IMR-90 (cell line): ENCODE measurements around the gene LEF1. TPM values are rescaled to one million over a fixed set of nuclear protein-coding genes. Genes with fewer than 3 reads are reported as not detected.
A peak's percentile ranks its signal among the peaks of the same experiment; 100 is the strongest.

Source experiments
- ATAC-seq: fragments of 200-7000 bp; cut with Tn5 transposase; 2 replicates; pipeline ENCODE4 v1.9.1; 2020; ENCODE audit warnings: low read depth, mild to moderate bottlenecking, moderate library complexity
- BruUV-seq: library from RNA; stranded (reverse); fragments of 400-500 nt; replicated peaks from 2 replicates; lab custom pipeline; 2021; lab: Mats Ljungman, UMichigan
- CTCF ChIA-PET: fragments of 300-600 bp; formaldehyde crosslinking; extraction: SDS; loops from one replicate; lab custom pipeline; 2021; ENCODE audit warnings: antibody characterized with exemption; lab: Yijun Ruan, JAX
- POLR2A ChIA-PET: fragments of 300-600 bp; sonication (Branson Sonifier 250); formaldehyde crosslinking; loops from one replicate; lab custom pipeline; 2022; ENCODE audit warnings: antibody characterized with exemption; ENCODE audit not compliant: unreplicated experiment; lab: Charles Lee
- DNase-seq: peaks from one replicate; pipeline ENCODE4 v3.0.0; 2013
- H2AFZ ChIP-seq: replicated peaks from 2 replicates; pipeline ENCODE3; 2013; ENCODE audit warnings: low read length, mild to moderate bottlenecking; ENCODE audit not compliant: poor library complexity
- H2AK5ac ChIP-seq: 2 replicates; pipeline ENCODE4 v1.6.1; 2013; ENCODE audit warnings: low read depth, low read length, inconsistent platforms
- H2AK9ac ChIP-seq: replicated peaks from 2 replicates; pipeline ENCODE3; 2013; ENCODE audit warnings: mild to moderate bottlenecking, low read depth, low read length, moderate library complexity; ENCODE audit not compliant: poor library complexity
- H2BK120ac ChIP-seq: 2 replicates; pipeline ENCODE4 v1.6.1; 2013; ENCODE audit warnings: low read depth, low read length, inconsistent platforms
- H2BK15ac ChIP-seq: 3 replicates; pipeline ENCODE4 v1.6.1; 2013; ENCODE audit warnings: low read depth, low read length, inconsistent platforms
- H2BK20ac ChIP-seq: 2 replicates; pipeline ENCODE4 v1.6.1; 2013; ENCODE audit warnings: low read depth, mild to moderate bottlenecking, inconsistent platforms, low read length, moderate library complexity
- H2BK5ac ChIP-seq: 2 replicates; pipeline ENCODE4 v1.6.1; 2013; ENCODE audit warnings: mild to moderate bottlenecking, low read depth, low read length, inconsistent platforms; ENCODE audit not compliant: poor library complexity, severe bottlenecking
- H3K14ac ChIP-seq: replicated peaks from 2 replicates; pipeline ENCODE4 v1.6.1; 2013; ENCODE audit warnings: low read depth, low read length, inconsistent platforms
- H3K18ac ChIP-seq: 2 replicates; pipeline ENCODE4 v1.6.1; 2013; ENCODE audit warnings: low read depth, low read length, control low read depth
- H3K23ac ChIP-seq: 2 replicates; pipeline ENCODE4 v1.6.1; 2013; ENCODE audit warnings: low read depth, low read length, inconsistent platforms
- H3K27ac ChIP-seq: 2 replicates; pipeline ENCODE4 v1.5.1; 2013; ENCODE audit warnings: mild to moderate bottlenecking, control low read depth, low read length; ENCODE audit not compliant: insufficient read depth
- H3K27me3 ChIP-seq: 2 replicates; pipeline ENCODE4 v1.6.1; 2013; ENCODE audit warnings: low read length; ENCODE audit not compliant: control insufficient read depth, insufficient read depth
- H3K36me3 ChIP-seq: 2 replicates; pipeline ENCODE4 v1.6.1; 2013; ENCODE audit warnings: low read length, mixed read lengths; ENCODE audit not compliant: control insufficient read depth, insufficient read depth
- H3K4ac ChIP-seq: 2 replicates; pipeline ENCODE4 v1.6.1; 2013; ENCODE audit warnings: low read depth, low read length, inconsistent platforms
- H3K4me1 ChIP-seq: 2 replicates; pipeline ENCODE4 v1.6.1; 2013; ENCODE audit warnings: low read length, mixed read lengths; ENCODE audit not compliant: control insufficient read depth, insufficient read depth
- H3K4me2 ChIP-seq: 2 replicates; pipeline ENCODE4 v1.6.1; 2013; ENCODE audit warnings: low read depth, mild to moderate bottlenecking, control low read depth, low read length, moderate library complexity
- H3K4me3 ChIP-seq: 2 replicates; pipeline ENCODE4 v1.5.1; 2013; ENCODE audit warnings: low read depth, mild to moderate bottlenecking, control low read depth, low read length, moderate library complexity; ENCODE audit not compliant: insufficient read depth
- H3K56ac ChIP-seq: 2 replicates; pipeline ENCODE4 v1.6.1; 2013; ENCODE audit warnings: low read length, inconsistent platforms; ENCODE audit not compliant: insufficient read depth; ENCODE audit errors: extremely low read depth
- H3K79me1 ChIP-seq, 2 experiments: 2 replicates each; pipeline ENCODE4 v1.6.1; 2013; ENCODE audit warnings: low read length in 2 of 2, inconsistent platforms in 1 of 2, low read depth in 1 of 2
- H3K9ac ChIP-seq: 2 replicates; pipeline ENCODE4 v1.6.1; 2013; ENCODE audit warnings: low read depth, low read length, control low read depth
- H3K9me1 ChIP-seq: 2 replicates; pipeline ENCODE4 v1.6.1; 2013; ENCODE audit warnings: low read length, inconsistent platforms; ENCODE audit not compliant: insufficient read depth
- H3K9me3 ChIP-seq: 2 replicates; pipeline ENCODE4 v1.6.1; 2013; ENCODE audit warnings: low read length; ENCODE audit not compliant: control insufficient read depth, insufficient read depth
- H4K20me1 ChIP-seq: 2 replicates; pipeline ENCODE4 v1.6.1; 2013; ENCODE audit warnings: low read length, inconsistent platforms; ENCODE audit not compliant: insufficient read depth
- H4K5ac ChIP-seq: 2 replicates; pipeline ENCODE4 v1.6.1; 2013; ENCODE audit warnings: mild to moderate bottlenecking, low read depth, low read length, control low read depth
- H4K8ac ChIP-seq, 2 experiments: 2 replicates each; pipeline ENCODE4 v1.6.1; 2013; ENCODE audit warnings: low read depth in 2 of 2, low read length in 2 of 2, control low read depth in 1 of 2, inconsistent platforms in 1 of 2
- H4K91ac ChIP-seq: 2 replicates; pipeline ENCODE4 v1.6.1; 2013; ENCODE audit warnings: low read depth, low read length, inconsistent platforms; ENCODE audit not compliant: insufficient read depth
- CEBPB ChIP-seq: IDR thresholded peaks from 2 replicates; pipeline ENCODE4 v1.6.1; 2012; ENCODE audit warnings: low read depth, low read length, improper control_type of control experiment
- FOS ChIP-seq: fragments of 150-350 bp; IDR thresholded peaks from 2 replicates; pipeline ENCODE4 v1.6.1; 2016; ENCODE audit warnings: low read depth, low read length
- MAFK ChIP-seq: IDR thresholded peaks from 2 replicates; pipeline ENCODE4 v1.6.1; 2012; ENCODE audit warnings: low read depth, low read length, improper control_type of control experiment
- MAZ ChIP-seq: IDR thresholded peaks from 2 replicates; pipeline ENCODE4 v1.6.1; 2012; ENCODE audit warnings: low read depth, mild to moderate bottlenecking, low read length, improper control_type of control experiment, moderate library complexity, borderline replicate concordance
- RAD21 ChIP-seq: IDR thresholded peaks from 2 replicates; pipeline ENCODE4 v1.6.1; 2012; ENCODE audit warnings: low read length, improper control_type of control experiment
- RCOR1 ChIP-seq: IDR thresholded peaks from 2 replicates; pipeline ENCODE4 v1.6.1; 2012; ENCODE audit warnings: mild to moderate bottlenecking, low read length, improper control_type of control experiment; ENCODE audit not compliant: insufficient replicate concordance
- SMC3 ChIP-seq: fragments of 150-350 bp; IDR thresholded peaks from 2 replicates; pipeline ENCODE4 v1.6.1; 2016; ENCODE audit warnings: low read depth, mild to moderate bottlenecking, antibody characterized with exemption, low read length, moderate library complexity
- WGBS, 2 experiments: methylation state at CpG; one replicate each; pipeline versions ENCODE4 v1.1.5 to v1.1.7; 2013; ENCODE audit warnings: missing lambda C conversion rate in 2 of 2; ENCODE audit not compliant: insufficient read length in 1 of 2; ENCODE audit errors: extremely low coverage in 2 of 2; 5-methylcytosine and 5-hydroxymethylcytosine counted together
- dilution Hi-C: fragments of 300-500 bp; cut with HindIII; formaldehyde crosslinking; loops from one replicate; pipeline ENCODE4 v1.14.3; 2018; ENCODE audit warnings: low sequenced_read_pairs; ENCODE audit not compliant: unreplicated experiment
- in situ Hi-C: fragments of 300-500 bp; cut with MboI; formaldehyde crosslinking; loops from 3 replicates; pipeline ENCODE4 v1.14.3; 2019; ENCODE audit warnings: low sequenced_read_pairs, inconsistent platforms, mixed read lengths
- intact Hi-C: fragments of 100-400 bp; cut with micrococcal nuclease; formaldehyde crosslinking; loops from 2 replicates; pipeline ENCODE4 v1.10.0; 2022
- polyA plus RNA-seq, 3 experiments: library from polyadenylated mRNA; depleted of rRNA; stranded (reverse); fragments of >200 nt; gene quantifications; 2 replicates each; pipeline ENCODE4 v1.2.3, GENCODE V29; 2012; ENCODE audit warnings: low replicate concordance in 1 of 3
- total RNA-seq: library from RNA; depleted of rRNA; stranded (reverse); fragments of >200 nt; gene quantifications from 2 replicates; pipeline ENCODE4 v1.2.3, GENCODE V29; 2012
- TF ChIP-seq, protein P1 (sequence below): fragments of 150-350 bp; IDR thresholded peaks from 2 replicates; pipeline ENCODE4 v1.6.1; 2017; ENCODE audit warnings: mild to moderate bottlenecking, antibody characterized with exemption, low read length, low read depth
- TF ChIP-seq, protein P2 (sequence below): conservative IDR thresholded peaks from 2 replicates; pipeline ENCODE4 v1.5.1; 2012; ENCODE audit warnings: mild to moderate bottlenecking, low read depth, low read length, improper control_type of control experiment

Gene LEF1
- total and polyA plus RNA-seq, 2 of the 4 experiments (the other 2 are of a cell fraction) = 1.7 to 1.8 TPM

DNA sequence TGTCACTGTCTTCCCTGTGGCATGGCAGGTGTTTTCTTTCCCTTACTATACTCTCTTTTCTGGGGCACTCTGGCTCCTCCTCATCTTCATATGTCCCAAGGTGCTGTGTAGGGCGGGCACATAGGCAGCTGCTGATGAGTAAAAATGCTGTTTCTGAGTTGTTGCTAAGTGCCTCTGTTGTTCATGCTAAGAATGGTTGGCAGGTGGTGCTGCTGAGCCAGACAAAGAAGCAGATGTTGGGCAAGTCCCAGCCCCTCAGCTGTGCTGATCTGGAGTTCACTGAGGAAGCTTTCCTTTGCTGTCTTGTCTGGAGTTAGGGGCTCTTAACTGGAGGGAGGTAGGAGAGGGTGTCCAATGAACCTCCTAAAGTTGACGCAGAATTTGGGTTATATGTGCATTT, 138.4 kb downstream of the LEF1 start:
- peak; percentile 95 for ATAC-seq
- intact Hi-C loops = loop anchor here (1.0 kb wide), 3 partner anchors 463 to 542 kb away; no protein-coding TSS in a partner anchor

More for the DNA sequence above, 138.4 kb downstream of the LEF1 start:
- Histone ChIP-seq H3K27me3 (no peaks in the 10 kb centered on the region), H3K4me2 (no peak overlapping the region), H2BK20ac (no peak overlapping the region), H4K5ac (no peak overlapping the region), H3K4me1 (peaks cover 3% of the 10 kb centered on the region; the same call in 1 of the 2 replicates), H4K8ac (no peak overlapping the region), H3K27ac (no peak overlapping the region), H4K20me1 (no peaks in the 10 kb centered on the region), H4K91ac (no peak overlapping the region), H3K23ac (no peak overlapping the region), H3K36me3 (peaks cover 7% of the 10 kb centered on the region), H3K56ac (no peak overlapping the region), H2BK5ac (no peak overlapping the region), H3K9me1 (no peaks in the 10 kb centered on the region), H3K4ac (no peak overlapping the region), H2BK15ac (no peak overlapping the region), H2BK120ac (no peak overlapping the region), H2AFZ (no peak overlapping the region), H3K9ac (no peak overlapping the region), H3K79me1 (no peaks in the 10 kb centered on the region), H3K9me3 (0 out of 2 replicates have a peak, but pooled peaks cover 2% of the 10 kb centered on the region), H3K18ac (no peak overlapping the region), H2AK5ac (no peak overlapping the region), H3K14ac (no peak overlapping the region), H2AK9ac (peak overlapping the region; percentile 11), H3K4me3 (no peak overlapping the region)
- WGBS, 2 experiments = no CpG with 5 or more reads among the region's 2 CpGs
- peak; percentile 76 for DNase-seq
- TF ChIP-seq MAZ (no peak), RCOR1 (no peak), SMC3 (peak; percentile 74), FOS (no peak), RAD21 (peak; percentile 76), CEBPB (peak; percentile 81), MAFK (no peak)
- TF ChIP-seq, protein P1, sequence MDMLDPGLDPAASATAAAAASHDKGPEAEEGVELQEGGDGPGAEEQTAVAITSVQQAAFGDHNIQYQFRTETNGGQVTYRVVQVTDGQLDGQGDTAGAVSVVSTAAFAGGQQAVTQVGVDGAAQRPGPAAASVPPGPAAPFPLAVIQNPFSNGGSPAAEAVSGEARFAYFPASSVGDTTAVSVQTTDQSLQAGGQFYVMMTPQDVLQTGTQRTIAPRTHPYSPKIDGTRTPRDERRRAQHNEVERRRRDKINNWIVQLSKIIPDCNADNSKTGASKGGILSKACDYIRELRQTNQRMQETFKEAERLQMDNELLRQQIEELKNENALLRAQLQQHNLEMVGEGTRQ = no peak
- TF ChIP-seq, protein P2, sequence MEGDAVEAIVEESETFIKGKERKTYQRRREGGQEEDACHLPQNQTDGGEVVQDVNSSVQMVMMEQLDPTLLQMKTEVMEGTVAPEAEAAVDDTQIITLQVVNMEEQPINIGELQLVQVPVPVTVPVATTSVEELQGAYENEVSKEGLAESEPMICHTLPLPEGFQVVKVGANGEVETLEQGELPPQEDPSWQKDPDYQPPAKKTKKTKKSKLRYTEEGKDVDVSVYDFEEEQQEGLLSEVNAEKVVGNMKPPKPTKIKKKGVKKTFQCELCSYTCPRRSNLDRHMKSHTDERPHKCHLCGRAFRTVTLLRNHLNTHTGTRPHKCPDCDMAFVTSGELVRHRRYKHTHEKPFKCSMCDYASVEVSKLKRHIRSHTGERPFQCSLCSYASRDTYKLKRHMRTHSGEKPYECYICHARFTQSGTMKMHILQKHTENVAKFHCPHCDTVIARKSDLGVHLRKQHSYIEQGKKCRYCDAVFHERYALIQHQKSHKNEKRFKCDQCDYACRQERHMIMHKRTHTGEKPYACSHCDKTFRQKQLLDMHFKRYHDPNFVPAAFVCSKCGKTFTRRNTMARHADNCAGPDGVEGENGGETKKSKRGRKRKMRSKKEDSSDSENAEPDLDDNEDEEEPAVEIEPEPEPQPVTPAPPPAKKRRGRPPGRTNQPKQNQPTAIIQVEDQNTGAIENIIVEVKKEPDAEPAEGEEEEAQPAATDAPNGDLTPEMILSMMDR = peak; percentile 71
- CTCF ChIA-PET = interaction anchor here (0.6 to 3.3 kb wide), 14 partner anchors 11 to 546 kb away, joined by 3 to 16 read pairs (median 4); no protein-coding TSS in a partner anchor
- no TSS peak for BruUV-seq
- dilution Hi-C loops = no loop called here
- in situ Hi-C loops = no loop called here
- POLR2A ChIA-PET = interaction anchor here (0.6 kb wide), 1 partner anchor 596 kb away, joined by 4 read pairs; no protein-coding TSS in a partner anchor
